Hepatocyte (in vitro differentiated cells): ENCODE measurements around the gene OR5AN1. TPM values are rescaled to one million over a fixed set of nuclear protein-coding genes. Genes with fewer than 3 reads are reported as not detected.

Experiments
- DNase-seq: peaks from one replicate; pipeline ENCODE4 v3.0.0-alpha.2; 2016; ENCODE audit warnings: low spot score
- H2AFZ ChIP-seq: fragments of 200-600 bp; sonication (generic); 2 replicates; pipeline ENCODE4 v1.6.0; 2016; ENCODE audit warnings: antibody characterized with exemption, mild to moderate bottlenecking
- H3K27ac ChIP-seq: fragments of 200-600 bp; sonication (generic); 2 replicates; pipeline ENCODE4 v1.5.1; 2016; ENCODE audit warnings: mild to moderate bottlenecking
- H3K27me3 ChIP-seq: fragments of 200-600 bp; sonication (generic); 2 replicates; pipeline ENCODE4 v1.6.1; 2016
- H3K36me3 ChIP-seq: fragments of 200-600 bp; sonication (generic); replicated peaks from 2 replicates; pipeline ENCODE4 v1.5.1; 2016; ENCODE audit warnings: low read depth; ENCODE audit not compliant: insufficient read depth
- H3K4me1 ChIP-seq: fragments of 200-600 bp; sonication (generic); 2 replicates; pipeline ENCODE4 v1.5.1; 2016; ENCODE audit warnings: mild to moderate bottlenecking, moderate library complexity; ENCODE audit not compliant: insufficient read depth
- H3K4me2 ChIP-seq: fragments of 200-600 bp; sonication (generic); 2 replicates; pipeline ENCODE4 v1.6.0; 2016
- H3K4me3 ChIP-seq: fragments of 200-600 bp; sonication (generic); 2 replicates; pipeline ENCODE4 v1.5.1; 2016; ENCODE audit warnings: mild to moderate bottlenecking
- H3K79me2 ChIP-seq: fragments of 200-600 bp; sonication (generic); 2 replicates; pipeline ENCODE4 v1.6.0; 2017; ENCODE audit warnings: mild to moderate bottlenecking
- H3K9me2 ChIP-seq: fragments of 200-600 bp; sonication (generic); replicated peaks from 2 replicates; pipeline ENCODE4 v1.6.0; 2017; ENCODE audit warnings: mild to moderate bottlenecking; ENCODE audit not compliant: insufficient read depth
- H3K9me3 ChIP-seq: fragments of 200-600 bp; sonication (generic); 2 replicates; pipeline ENCODE4 v1.5.1; 2016; ENCODE audit warnings: low read depth, mild to moderate bottlenecking
- H4K20me1 ChIP-seq: fragments of 200-600 bp; sonication (generic); 2 replicates; pipeline ENCODE4 v1.6.0; 2016; ENCODE audit warnings: mild to moderate bottlenecking; ENCODE audit not compliant: insufficient read depth, poor library complexity, severe bottlenecking
- EZH2 ChIP-seq: fragments of 200-600 bp; sonication (generic); IDR thresholded peaks from 2 replicates; pipeline ENCODE4 v1.6.1; 2016; ENCODE audit warnings: antibody characterized with exemption, mild to moderate bottlenecking, borderline replicate concordance
- EZH2phosphoT487 ChIP-seq: fragments of 200-600 bp; sonication (generic); IDR thresholded peaks from one replicate; pipeline ENCODE4 v1.6.1; 2018; ENCODE audit warnings: antibody characterized with exemption, mild to moderate bottlenecking, low read depth, moderate library complexity; ENCODE audit not compliant: unreplicated experiment, severe bottlenecking
- WGBS: methylation state at CpG from one replicate; pipeline ENCODE4 v1.1.6; 2016; ENCODE audit warnings: low lambda C conversion rate; ENCODE audit errors: missing lambda C conversion rate; 5-methylcytosine and 5-hydroxymethylcytosine counted together
- polyA plus RNA-seq: library from polyadenylated mRNA; unstranded; fragments of >200 nt; fragmentation: Nextera tagmentation; extraction: Ambion mirVana; gene quantifications from 2 replicates; pipeline ENCODE4 v1.2.1, GENCODE V29; 2016
- total RNA-seq: library from RNA; depleted of rRNA; stranded (reverse); fragments of >200 nt; gene quantifications from 2 replicates; pipeline ENCODE4 v1.2.3, GENCODE V29; 2014
- TF ChIP-seq, protein P1 (sequence below): fragments of 200-600 bp; sonication (generic); IDR thresholded peaks from 2 replicates; pipeline ENCODE4 v1.5.1; 2016; ENCODE audit warnings: antibody characterized with exemption, mild to moderate bottlenecking; ENCODE audit not compliant: poor library complexity

OR5AN1 gene
- total and polyA plus RNA-seq, 2 experiments from 2014 or later = not detected

DNA sequence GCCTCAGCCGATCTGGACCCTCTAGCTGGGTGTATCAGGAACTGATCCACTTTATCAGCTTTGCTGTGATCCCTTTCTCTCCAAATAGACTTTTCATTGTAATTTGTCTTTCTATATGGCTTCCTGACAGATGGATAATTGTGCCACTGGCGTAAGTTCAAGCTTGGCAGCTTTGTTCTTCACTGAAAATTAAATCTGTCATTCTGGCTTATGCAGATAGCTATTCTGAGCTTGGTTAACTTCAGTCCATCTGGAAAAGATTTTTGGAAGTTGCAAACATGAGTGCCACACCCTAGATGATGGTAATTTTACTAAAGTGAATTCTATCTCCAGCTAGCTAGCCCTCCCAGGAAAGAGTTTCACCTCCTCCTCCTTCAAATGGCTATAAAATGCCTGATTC is 59.5 kb downstream of the OR5AN1 start:
- Histone ChIP-seq H3K36me3 (no peaks in the 10 kb centered on the region), H3K4me2 (no peak overlapping the region), H3K9me2 (no peaks in the 10 kb centered on the region), H4K20me1 (no peaks in the 10 kb centered on the region), H3K9me3 (no peaks in the 10 kb centered on the region), H3K4me3 (no peak overlapping the region), H3K4me1 (no peaks in the 10 kb centered on the region), H3K27ac (no peak overlapping the region), H2AFZ (no peak overlapping the region), H3K27me3 (no peaks in the 10 kb centered on the region), H3K79me2 (no peaks in the 10 kb centered on the region)
- WGBS = 75% methylated on average over 2 of the region's 2 CpGs
- no peak for DNase-seq
- no peak for TF ChIP-seq EZH2
- TF ChIP-seq, protein P1, sequence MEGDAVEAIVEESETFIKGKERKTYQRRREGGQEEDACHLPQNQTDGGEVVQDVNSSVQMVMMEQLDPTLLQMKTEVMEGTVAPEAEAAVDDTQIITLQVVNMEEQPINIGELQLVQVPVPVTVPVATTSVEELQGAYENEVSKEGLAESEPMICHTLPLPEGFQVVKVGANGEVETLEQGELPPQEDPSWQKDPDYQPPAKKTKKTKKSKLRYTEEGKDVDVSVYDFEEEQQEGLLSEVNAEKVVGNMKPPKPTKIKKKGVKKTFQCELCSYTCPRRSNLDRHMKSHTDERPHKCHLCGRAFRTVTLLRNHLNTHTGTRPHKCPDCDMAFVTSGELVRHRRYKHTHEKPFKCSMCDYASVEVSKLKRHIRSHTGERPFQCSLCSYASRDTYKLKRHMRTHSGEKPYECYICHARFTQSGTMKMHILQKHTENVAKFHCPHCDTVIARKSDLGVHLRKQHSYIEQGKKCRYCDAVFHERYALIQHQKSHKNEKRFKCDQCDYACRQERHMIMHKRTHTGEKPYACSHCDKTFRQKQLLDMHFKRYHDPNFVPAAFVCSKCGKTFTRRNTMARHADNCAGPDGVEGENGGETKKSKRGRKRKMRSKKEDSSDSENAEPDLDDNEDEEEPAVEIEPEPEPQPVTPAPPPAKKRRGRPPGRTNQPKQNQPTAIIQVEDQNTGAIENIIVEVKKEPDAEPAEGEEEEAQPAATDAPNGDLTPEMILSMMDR = no peak
- TF ChIP-seq EZH2phosphoT487 = no peak

Other genes starting within 250 kb of the OR5AN1 start
- gene FAM111A, start 216.0 kb upstream of the OR5AN1 start, total RNA-seq = 36.8 and 43.2 TPM in 2 replicates
- gene FAM111A, start 216.0 kb upstream of the OR5AN1 start, polyA plus RNA-seq = 16.8 and 20.0 TPM in 2 replicates
- 26.2 and 27.5 TPM in 2 replicates for gene DTX4, start 186.8 kb upstream of the OR5AN1 start, total RNA-seq
- 13.6 and 15.4 TPM in 2 replicates for gene DTX4, start 186.8 kb upstream of the OR5AN1 start, polyA plus RNA-seq
- gene MPEG1, start 146.0 kb upstream of the OR5AN1 start, total RNA-seq = 0.04 and 0.57 TPM in 2 replicates
- gene MPEG1, start 146.0 kb upstream of the OR5AN1 start, polyA plus RNA-seq = not detected in 2 replicates
- gene OR5A2, start 67.5 kb downstream of the OR5AN1 start, total RNA-seq = not detected in 2 replicates
- gene OR5A2, start 67.5 kb downstream of the OR5AN1 start, polyA plus RNA-seq = not detected in 2 replicates
- gene OR5A1, start 77.6 kb downstream of the OR5AN1 start, total RNA-seq = not detected in 2 replicates
- not detected in 2 replicates for gene OR5A1, start 77.6 kb downstream of the OR5AN1 start, polyA plus RNA-seq
- gene OR4D6, start 98.1 kb downstream of the OR5AN1 start, total RNA-seq = not detected in 2 replicates
- not detected in 2 replicates for gene OR4D6, start 98.1 kb downstream of the OR5AN1 start, polyA plus RNA-seq
- not detected in 2 replicates for gene OR4D10, start 114.4 kb downstream of the OR5AN1 start, total RNA-seq
- gene OR4D10, start 114.4 kb downstream of the OR5AN1 start, polyA plus RNA-seq = not detected in 2 replicates
- gene OR4D11, start 144.7 kb downstream of the OR5AN1 start, total RNA-seq = not detected in 2 replicates
- gene OR4D11, start 144.7 kb downstream of the OR5AN1 start, polyA plus RNA-seq = not detected in 2 replicates
- gene OR4D9, start 152.6 kb downstream of the OR5AN1 start, total RNA-seq = not detected in 2 replicates
- not detected in 2 replicates for gene OR4D9, start 152.6 kb downstream of the OR5AN1 start, polyA plus RNA-seq